ENCODE data around the gene GRAP2.

- TF ChIP-seq CTCF (IDR thresholded peaks at IDR 0.05; ENCODE audit: low read depth, low read length) (no peak), POLR2A (IDR thresholded peaks at IDR 0.05; ENCODE audit: extremely low read depth, insufficient read length) (no peak)
These were observed 101.1 kb downstream of the GRAP2 start for GRCh38 chr22:40001800-40002577.
